ENCODE results near the gene ADAM10. TPM values are rescaled to one million over a fixed set of nuclear protein-coding genes. Genes with fewer than 3 reads are reported as not detected.

Gene ADAM10
- total RNA-seq, 1 experiment from 2014 or later = 159 TPM

DNA sequence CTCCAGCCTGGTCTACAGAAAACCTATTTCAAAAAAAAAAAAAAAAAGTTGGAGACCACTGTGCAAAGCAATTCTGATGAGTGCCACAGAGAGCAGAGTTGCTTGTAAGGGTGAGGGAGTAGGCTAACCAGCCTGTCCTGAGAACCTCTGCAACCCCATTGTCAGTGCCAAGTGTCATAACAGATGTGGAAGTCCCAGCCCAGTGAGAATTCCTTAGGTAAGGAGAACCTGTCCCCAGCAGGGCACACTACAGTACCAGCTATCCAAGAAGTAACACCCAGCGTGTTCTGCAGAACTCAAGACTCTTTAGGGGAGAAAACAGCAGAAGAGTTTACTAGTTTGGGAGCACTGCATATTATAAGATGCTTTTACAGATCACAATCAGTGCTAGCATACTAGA, 161.4 kb downstream of the ADAM10 start:
- WGBS (ENCODE audit: extremely low coverage, insufficient read length, low lambda C conversion rate) = no CpG with 5 or more reads among the region's 1 CpG
- DNase-seq = no peak
- H3K14ac ChIP-seq (ENCODE audit: insufficient read depth, low read length) = no peak overlapping the region
- no peak overlapping the region for H2BK5ac ChIP-seq (ENCODE audit: insufficient read length, low read length)
- no peak overlapping the region for H2BK12ac ChIP-seq (ENCODE audit: insufficient read length, low read depth, low read length)
- no peak overlapping the region for H3K23ac ChIP-seq (ENCODE audit: insufficient read length, low read depth, low read length)
- no peak overlapping the region for H3K56ac ChIP-seq (ENCODE audit: insufficient read length, low read depth, low read length)
- H3K23me2 ChIP-seq (ENCODE audit: insufficient read length, low read depth, low read length, poor library complexity, severe bottlenecking) = no peaks in the 10 kb centered on the region
- no peak overlapping the region for H4K91ac ChIP-seq (ENCODE audit: insufficient read length, low read depth, low read length)
- H3K4ac ChIP-seq (ENCODE audit: low read depth, low read length) = no peak overlapping the region
- H3K9ac ChIP-seq (ENCODE audit: extremely low read depth, insufficient read length, low read length) = no peak overlapping the region
- no peaks in the 10 kb centered on the region for H3K9me3 ChIP-seq (ENCODE audit: control insufficient read depth, low read depth, low read length)
- no peak overlapping the region for H2BK120ac ChIP-seq (ENCODE audit: low read depth, low read length, poor library complexity, severe bottlenecking)
- Mint-ChIP-seq H3K9me3 (peaks cover 5 to 6% of the 10 kb centered on the region in 2 experiments; a peak in 4 of 5 replicates), H3K27ac (no peak overlapping the region), H3K4me1 (peaks cover 3 to 4% of the 10 kb centered on the region in 2 experiments; a peak in 1 of 4 replicates), H3K36me3 (ENCODE audit: insufficient read depth in 1 of 3, low read depth in 3 of 3) (peaks cover 0 to 4% (median 2%) of the 10 kb centered on the region in 3 experiments; a peak in 1 of 7 replicates), H3K27me3 (ENCODE audit: low read depth) (no peaks in the 10 kb centered on the region), H3K4me3 (no peak overlapping the region)
- no peaks in the 10 kb centered on the region for H3K27me3 ChIP-seq (ENCODE audit: insufficient read depth, low read length)
- H4K5ac ChIP-seq (ENCODE audit: insufficient read length, low read depth, low read length) = no peak overlapping the region
- peaks cover 5% of the 10 kb centered on the region; the same call in 1 of the 2 replicates for H3K4me1 ChIP-seq (ENCODE audit: insufficient read depth, low read length)
- no peak overlapping the region for H3T11ph ChIP-seq (ENCODE audit: low read length)
- TF ChIP-seq, protein P1, sequence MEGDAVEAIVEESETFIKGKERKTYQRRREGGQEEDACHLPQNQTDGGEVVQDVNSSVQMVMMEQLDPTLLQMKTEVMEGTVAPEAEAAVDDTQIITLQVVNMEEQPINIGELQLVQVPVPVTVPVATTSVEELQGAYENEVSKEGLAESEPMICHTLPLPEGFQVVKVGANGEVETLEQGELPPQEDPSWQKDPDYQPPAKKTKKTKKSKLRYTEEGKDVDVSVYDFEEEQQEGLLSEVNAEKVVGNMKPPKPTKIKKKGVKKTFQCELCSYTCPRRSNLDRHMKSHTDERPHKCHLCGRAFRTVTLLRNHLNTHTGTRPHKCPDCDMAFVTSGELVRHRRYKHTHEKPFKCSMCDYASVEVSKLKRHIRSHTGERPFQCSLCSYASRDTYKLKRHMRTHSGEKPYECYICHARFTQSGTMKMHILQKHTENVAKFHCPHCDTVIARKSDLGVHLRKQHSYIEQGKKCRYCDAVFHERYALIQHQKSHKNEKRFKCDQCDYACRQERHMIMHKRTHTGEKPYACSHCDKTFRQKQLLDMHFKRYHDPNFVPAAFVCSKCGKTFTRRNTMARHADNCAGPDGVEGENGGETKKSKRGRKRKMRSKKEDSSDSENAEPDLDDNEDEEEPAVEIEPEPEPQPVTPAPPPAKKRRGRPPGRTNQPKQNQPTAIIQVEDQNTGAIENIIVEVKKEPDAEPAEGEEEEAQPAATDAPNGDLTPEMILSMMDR (conservative IDR thresholded peaks at IDR 0.05) = no peak
- no peak overlapping the region for H2BK15ac ChIP-seq (ENCODE audit: low read depth, low read length)
- no peak overlapping the region for H3K27ac ChIP-seq (ENCODE audit: insufficient read length, low read depth, low read length)
- no peak overlapping the region for H3K18ac ChIP-seq (ENCODE audit: insufficient read length, low read depth, low read length)
- no peaks in the 10 kb centered on the region for H3K79me1 ChIP-seq (ENCODE audit: insufficient read depth, low read depth, low read length, poor library complexity, severe bottlenecking)
- no peaks in the 10 kb centered on the region for H4K20me1 ChIP-seq (ENCODE audit: control insufficient read depth, insufficient read depth, insufficient read length)
- H3K4me2 ChIP-seq (ENCODE audit: insufficient read depth, insufficient read length, low read length) = no peak overlapping the region
- H3K79me2 ChIP-seq (ENCODE audit: insufficient read depth, low read length) = no peaks in the 10 kb centered on the region
- no peak overlapping the region for H4K8ac ChIP-seq (replicated peaks; ENCODE audit: insufficient read length, low read depth, low read length)
- no peak overlapping the region for H2AFZ ChIP-seq (ENCODE audit: low read length)
- no peak overlapping the region for H2AK5ac ChIP-seq (ENCODE audit: insufficient read length, low read length)
- no peak overlapping the region for H2BK20ac ChIP-seq (ENCODE audit: low read depth, low read length, poor library complexity, severe bottlenecking)

Measured in H9 (cell line).